ENCODE measurements around the gene SPIRE2. TPM values are rescaled to one million over a fixed set of nuclear protein-coding genes. Genes with fewer than 3 reads are reported as not detected.

SPIRE2 gene
- total RNA-seq, 1 experiment from 2014 or later, result 21.7 TPM

GRCh38 chr16:89828870-89829629 lies 775 bp downstream of the SPIRE2 start:
- Histone ChIP-seq H3K27ac (ENCODE audit: low read length) (peak overlapping the region; percentile 75), H3K4me3 (ENCODE audit: low read depth in 2 of 2, low read length in 2 of 2) (peak overlapping the region; percentile 61 to 69), H3K27me3 (ENCODE audit: control insufficient read depth, insufficient read depth, low read length) (no peaks in the 10 kb centered on the region), H3K36me3 (ENCODE audit: control insufficient read depth, insufficient read depth, low read length) (no peaks in the 10 kb centered on the region; the same call in 1 of the 2 replicates), H3K9me3 (ENCODE audit: control insufficient read depth, insufficient read depth, low read depth, low read length) (no peaks in the 10 kb centered on the region), H3K4me1 (ENCODE audit: control insufficient read depth, insufficient read depth, low read length) (peaks cover 15% of the 10 kb centered on the region)
- DNase-seq (ENCODE audit: low read depth, low spot score) (no peak), ATAC-seq (peak; percentile 42)
- intact Hi-C loops (cut with micrococcal nuclease; ENCODE audit: unreplicated experiment), result no loop called here
- TF ChIP-seq, protein P1, sequence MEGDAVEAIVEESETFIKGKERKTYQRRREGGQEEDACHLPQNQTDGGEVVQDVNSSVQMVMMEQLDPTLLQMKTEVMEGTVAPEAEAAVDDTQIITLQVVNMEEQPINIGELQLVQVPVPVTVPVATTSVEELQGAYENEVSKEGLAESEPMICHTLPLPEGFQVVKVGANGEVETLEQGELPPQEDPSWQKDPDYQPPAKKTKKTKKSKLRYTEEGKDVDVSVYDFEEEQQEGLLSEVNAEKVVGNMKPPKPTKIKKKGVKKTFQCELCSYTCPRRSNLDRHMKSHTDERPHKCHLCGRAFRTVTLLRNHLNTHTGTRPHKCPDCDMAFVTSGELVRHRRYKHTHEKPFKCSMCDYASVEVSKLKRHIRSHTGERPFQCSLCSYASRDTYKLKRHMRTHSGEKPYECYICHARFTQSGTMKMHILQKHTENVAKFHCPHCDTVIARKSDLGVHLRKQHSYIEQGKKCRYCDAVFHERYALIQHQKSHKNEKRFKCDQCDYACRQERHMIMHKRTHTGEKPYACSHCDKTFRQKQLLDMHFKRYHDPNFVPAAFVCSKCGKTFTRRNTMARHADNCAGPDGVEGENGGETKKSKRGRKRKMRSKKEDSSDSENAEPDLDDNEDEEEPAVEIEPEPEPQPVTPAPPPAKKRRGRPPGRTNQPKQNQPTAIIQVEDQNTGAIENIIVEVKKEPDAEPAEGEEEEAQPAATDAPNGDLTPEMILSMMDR (IDR thresholded peaks at IDR 0.05), result no peak
- TF ChIP-seq POLR2AphosphoS5 (IDR thresholded peaks at IDR 0.05; ENCODE audit: low read depth, low read length) (no peak), SIN3A (IDR thresholded peaks at IDR 0.05; ENCODE audit: borderline replicate concordance, insufficient read depth, low read depth, low read length) (no peak), REST (IDR thresholded peaks at IDR 0.05; ENCODE audit: insufficient read depth in 1 of 2, low read depth in 2 of 2, low read length in 1 of 2) (no peak), TCF7L2 (IDR thresholded peaks at IDR 0.05; ENCODE audit: low read depth, low read length) (no peak)
- TSS peak; percentile 82 for BruUV-seq (replicated peaks)
- POLR2A ChIA-PET, result no interaction called here
- in situ Hi-C loops (cut with HindIII; ENCODE audit: low pct_unique_long_range_greater_than_20kb, low sequenced_read_pairs), result no loop called here
- CTCF ChIA-PET, result no interaction called here

DNA sequence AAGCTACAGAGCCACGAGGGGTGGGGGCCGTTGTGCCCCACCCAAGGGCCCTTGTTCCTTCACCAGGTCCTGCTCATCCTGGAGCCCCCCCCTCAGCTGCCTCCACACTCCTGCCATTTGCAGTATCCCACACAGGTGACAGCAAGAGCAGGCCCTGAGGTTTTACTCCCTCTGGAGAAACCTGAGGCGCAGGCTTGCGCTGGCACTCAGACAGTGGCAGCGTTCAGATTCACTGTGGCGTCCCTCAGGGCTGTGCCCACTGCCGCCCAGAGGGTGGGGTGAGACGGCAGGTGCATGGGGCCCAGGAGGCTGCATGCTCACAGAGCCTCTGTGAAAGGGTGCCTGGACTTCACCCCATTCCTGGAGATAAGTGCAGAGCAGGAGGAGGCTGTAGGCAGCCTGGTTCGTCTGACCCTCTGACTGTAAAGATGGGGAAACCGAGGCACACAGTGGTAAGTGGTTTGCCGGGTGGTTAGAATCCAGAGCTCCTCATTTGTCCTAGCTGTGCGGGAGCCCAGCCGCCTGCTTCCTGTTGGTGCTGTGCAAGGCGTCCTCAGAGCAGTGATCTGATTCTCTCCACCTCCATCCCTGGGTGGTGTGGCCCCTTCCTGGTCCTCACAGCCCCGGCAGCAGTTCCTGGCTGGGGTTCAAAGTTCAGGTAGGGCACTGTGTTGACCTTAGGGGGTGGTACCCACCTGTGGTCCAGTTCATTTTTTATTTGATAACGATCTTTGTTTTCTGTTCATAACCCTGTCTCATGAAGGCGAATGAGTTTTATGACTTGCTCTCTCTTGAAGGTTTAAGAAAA lies 1.6 kb downstream of the SPIRE2 start:
- TF ChIP-seq TCF7L2 (IDR thresholded peaks at IDR 0.05; ENCODE audit: low read depth, low read length), result no peak
- TF ChIP-seq REST (IDR thresholded peaks at IDR 0.05; ENCODE audit: insufficient read depth in 1 of 2, low read depth in 2 of 2, low read length in 1 of 2), result no peak
- TF ChIP-seq SIN3A (IDR thresholded peaks at IDR 0.05; ENCODE audit: borderline replicate concordance, insufficient read depth, low read depth, low read length), result no peak
- intact Hi-C loops (cut with micrococcal nuclease; ENCODE audit: unreplicated experiment), result no loop called here
- CTCF ChIA-PET, result no interaction called here

More for the DNA sequence above, 1.6 kb downstream of the SPIRE2 start:
- peak overlapping the region; percentile 75 for H3K27ac ChIP-seq (ENCODE audit: low read length)
- POLR2A ChIA-PET, result no interaction called here
- H3K4me1 ChIP-seq (ENCODE audit: control insufficient read depth, insufficient read depth, low read length), result peaks cover 15% of the 10 kb centered on the region
- ATAC-seq, result no peak
- H3K27me3 ChIP-seq (ENCODE audit: control insufficient read depth, insufficient read depth, low read length), result no peaks in the 10 kb centered on the region
- H3K4me3 ChIP-seq (ENCODE audit: low read depth in 2 of 2, low read length in 2 of 2), result peak overlapping the region; percentile 61 to 69
- in situ Hi-C loops (cut with HindIII; ENCODE audit: low pct_unique_long_range_greater_than_20kb, low sequenced_read_pairs), result no loop called here
- DNase-seq (ENCODE audit: low read depth, low spot score), result no peak
- H3K9me3 ChIP-seq (ENCODE audit: control insufficient read depth, insufficient read depth, low read depth, low read length), result no peaks in the 10 kb centered on the region
- BruUV-seq (replicated peaks), result no TSS peak
- no peaks in the 10 kb centered on the region; the same call in 1 of the 2 replicates for H3K36me3 ChIP-seq (ENCODE audit: control insufficient read depth, insufficient read depth, low read length)

All from Panc1 (cell line).